A549 treated with GW870086 at 1 μM for 4 hours (cell line): ENCODE measurements around the gene TIMM17B. TPM values are rescaled to one million over a fixed set of nuclear protein-coding genes. Genes with fewer than 3 reads are reported as not detected.

Experiments
- total RNA-seq: library from RNA; stranded (reverse); fragments of 200-300 nt; extraction: Qiagen RNA extraction; gene quantifications from 5 replicates; pipeline ENCODE4 v1.2.3, GENCODE V29; 2022; ENCODE audit warnings: low read depth

Gene TIMM17B
- total RNA-seq: 90.7 to 108 TPM (median 98.6 TPM) in 5 replicates

GRCh38 chrX:48897625-48898306 is at the start of gene TIMM17B, which contains the start of gene PQBP1:
TIMM17B (minus strand) TSS chrX:48897768; CDS start chrX:48897749, 19 bp downstream.
PQBP1 (plus strand) TSS chrX:48897930; CDS start chrX:48898510, 580 bp downstream.

GRCh38 chrX:48918643-48919340 is 21.2 kb upstream of the TIMM17B start, which contains the start of gene PIM2:
PIM2 (minus strand) TSS chrX:48919024; CDS start chrX:48918834, 190 bp downstream.

GRCh38 chrX:48911412-48912182 is 14.0 kb upstream of the TIMM17B start, which contains the start of gene SLC35A2:
SLC35A2 (minus strand) TSS chrX:48911646; CDS start chrX:48911636, 10 bp downstream.

Other genes with a start within 250 kb of the TIMM17B start
- gene WAS, start 214.0 kb downstream of the TIMM17B start, total RNA-seq: 0.15 to 0.34 TPM (median 0.19 TPM) in 5 replicates
- 18.8 to 23.2 TPM (median 21.9 TPM) in 5 replicates for gene SUV39H1, start 201.0 kb downstream of the TIMM17B start, total RNA-seq
- not detected in 5 replicates for gene GLOD5, start 136.0 kb downstream of the TIMM17B start, total RNA-seq
- gene GATA1, start 111.2 kb downstream of the TIMM17B start, total RNA-seq: not detected in 5 replicates
- 22.8 to 30.3 TPM (median 29.1 TPM) in 5 replicates for gene HDAC6, start 95.7 kb downstream of the TIMM17B start, total RNA-seq
- gene ERAS, start 71.3 kb downstream of the TIMM17B start, total RNA-seq: 0.20 TPM in 1 of 5 replicates, not detected in the others
- gene PCSK1N, start 62.2 kb downstream of the TIMM17B start, total RNA-seq: 25.1 to 49.0 TPM (median 43.6 TPM) in 5 replicates
- gene PQBP1, start 162 bp upstream of the TIMM17B start, total RNA-seq: 88.0 to 104 TPM (median 92.5 TPM) in 5 replicates
- gene SLC35A2, start 13.9 kb upstream of the TIMM17B start, total RNA-seq: 52.9 to 70.1 TPM (median 68.5 TPM) in 5 replicates
- 8.4 to 10.8 TPM (median 10.3 TPM) in 5 replicates for gene PIM2, start 21.3 kb upstream of the TIMM17B start, total RNA-seq
- gene OTUD5, start 59.8 kb upstream of the TIMM17B start, total RNA-seq: 55.5 to 63.8 TPM (median 61.3 TPM) in 5 replicates
- gene KCND1, start 74.1 kb upstream of the TIMM17B start, total RNA-seq: 0.72 to 1.2 TPM (median 1.1 TPM) in 5 replicates
- 15.9 to 20.9 TPM (median 20.1 TPM) in 5 replicates for gene GRIPAP1, start 104.5 kb upstream of the TIMM17B start, total RNA-seq
- gene TFE3, start 145.6 kb upstream of the TIMM17B start, total RNA-seq: 39.9 to 51.9 TPM (median 50.8 TPM) in 5 replicates
- gene CCDC120, start 161.2 kb upstream of the TIMM17B start, total RNA-seq: 2.6 to 4.0 TPM (median 3.2 TPM) in 5 replicates
- 37.2 to 44.9 TPM (median 40.9 TPM) in 5 replicates for gene PRAF2, start 176.2 kb upstream of the TIMM17B start, total RNA-seq
- gene WDR45, start 182.1 kb upstream of the TIMM17B start, total RNA-seq: 48.8 to 57.2 TPM (median 52.2 TPM) in 5 replicates
- gene GPKOW, start 226.0 kb upstream of the TIMM17B start, total RNA-seq: 20.9 to 25.2 TPM (median 24.4 TPM) in 5 replicates